Panc1 (cell line): Measurements from ENCODE around the gene CACNA1G. TPM values are rescaled to one million over a fixed set of nuclear protein-coding genes. Genes with fewer than 3 reads are reported as not detected.

ENCODE experiments used
- ATAC-seq: fragments of 200-7000 bp; cut with Tn5 transposase; 2 replicates; pipeline ENCODE4 v1.9.1; 2020; ENCODE audit warnings: mild to moderate bottlenecking, moderate library complexity
- BruUV-seq: library from RNA; stranded (reverse); fragments of 400-500 nt; replicated peaks from 2 replicates; lab custom pipeline; 2021; lab: Mats Ljungman, UMichigan
- CTCF ChIA-PET: fragments of 300-600 bp; sonication (Branson Sonifier 250); formaldehyde crosslinking; loops from one replicate; lab custom pipeline; 2022; ENCODE audit warnings: antibody characterized with exemption; lab: Charles Lee
- POLR2A ChIA-PET: fragments of 300-600 bp; sonication (Branson Sonifier 250); formaldehyde crosslinking; loops from one replicate; lab custom pipeline; 2022; ENCODE audit warnings: antibody characterized with exemption; lab: Charles Lee
- DNase-seq: peaks from one replicate; pipeline ENCODE4 v3.0.0-alpha.2; 2010; ENCODE audit warnings: low read depth, low spot score
- H3K27ac ChIP-seq: 2 replicates; pipeline ENCODE4 v1.5.1; 2011; ENCODE audit warnings: mild to moderate bottlenecking, low read length, inconsistent platforms
- H3K27me3 ChIP-seq: fragments of 200-500 bp; sonication (Bioruptor generic); 2 replicates; pipeline ENCODE4 v1.6.0; 2014; ENCODE audit warnings: low read length, inconsistent platforms; ENCODE audit not compliant: control insufficient read depth, insufficient read depth
- H3K36me3 ChIP-seq: fragments of 200-500 bp; sonication (Bioruptor generic); 2 replicates; pipeline ENCODE4 v1.5.1; 2014; ENCODE audit warnings: inconsistent platforms, mild to moderate bottlenecking, low read length, moderate library complexity; ENCODE audit not compliant: control insufficient read depth, insufficient read depth
- H3K4me1 ChIP-seq: 2 replicates; pipeline ENCODE4 v1.5.1; 2011; ENCODE audit warnings: inconsistent platforms, mild to moderate bottlenecking, low read length, moderate library complexity; ENCODE audit not compliant: control insufficient read depth, insufficient read depth
- H3K4me3 ChIP-seq, 2 experiments: 2 replicates each; pipeline ENCODE4 v1.5.1; 2011 to 2012; ENCODE audit warnings: low read depth in 2 of 2, low read length in 2 of 2, mild to moderate bottlenecking in 2 of 2, inconsistent platforms in 1 of 2, moderate library complexity in 1 of 2
- H3K9me3 ChIP-seq: fragments of 200-500 bp; sonication (Bioruptor generic); 2 replicates; pipeline ENCODE4 v1.5.1; 2014; ENCODE audit warnings: low read depth, mild to moderate bottlenecking, inconsistent platforms, low read length, moderate library complexity; ENCODE audit not compliant: control insufficient read depth, insufficient read depth
- POLR2AphosphoS5 ChIP-seq: IDR thresholded peaks from 2 replicates; pipeline ENCODE4 v1.6.1; 2012; ENCODE audit warnings: mild to moderate bottlenecking, low read depth, low read length, moderate library complexity
- REST ChIP-seq, 2 experiments: IDR thresholded peaks; 2 replicates each; pipeline ENCODE4 v1.6.1; 2011 to 2012; ENCODE audit warnings: low read depth in 2 of 2, control low read depth in 1 of 2, low read length in 1 of 2, mild to moderate bottlenecking in 1 of 2, moderate library complexity in 1 of 2; ENCODE audit not compliant: insufficient read depth in 1 of 2
- SIN3A ChIP-seq: IDR thresholded peaks from 2 replicates; pipeline ENCODE4 v1.6.1; 2012; ENCODE audit warnings: low read depth, mild to moderate bottlenecking, low read length, moderate library complexity, borderline replicate concordance; ENCODE audit not compliant: insufficient read depth
- TCF7L2 ChIP-seq: IDR thresholded peaks from 2 replicates; pipeline ENCODE4 v1.6.1; 2011; ENCODE audit warnings: mild to moderate bottlenecking, low read depth, low read length, inconsistent platforms
- in situ Hi-C: cut with HindIII; loops from 2 replicates; pipeline ENCODE4 v1.10.0; 2016; ENCODE audit warnings: low sequenced_read_pairs, low pct_unique_long_range_greater_than_20kb
- intact Hi-C: fragments of 100-400 bp; cut with micrococcal nuclease; formaldehyde crosslinking; loops from one replicate; pipeline ENCODE4 v1.10.0; 2022; ENCODE audit not compliant: unreplicated experiment
- total RNA-seq: library from RNA; stranded (reverse); gene quantifications from one replicate; pipeline ENCODE4 v1.2.1, GENCODE V29; 2021; ENCODE audit not compliant: unreplicated experiment
- TF ChIP-seq, protein P1 (sequence below): fragments of 450-650 bp; IDR thresholded peaks from 2 replicates; pipeline ENCODE4 v1.5.1; 2017; ENCODE audit warnings: mild to moderate bottlenecking

CACNA1G gene
- total RNA-seq, 1 experiment from 2014 or later, result 10.0 TPM

DNA sequence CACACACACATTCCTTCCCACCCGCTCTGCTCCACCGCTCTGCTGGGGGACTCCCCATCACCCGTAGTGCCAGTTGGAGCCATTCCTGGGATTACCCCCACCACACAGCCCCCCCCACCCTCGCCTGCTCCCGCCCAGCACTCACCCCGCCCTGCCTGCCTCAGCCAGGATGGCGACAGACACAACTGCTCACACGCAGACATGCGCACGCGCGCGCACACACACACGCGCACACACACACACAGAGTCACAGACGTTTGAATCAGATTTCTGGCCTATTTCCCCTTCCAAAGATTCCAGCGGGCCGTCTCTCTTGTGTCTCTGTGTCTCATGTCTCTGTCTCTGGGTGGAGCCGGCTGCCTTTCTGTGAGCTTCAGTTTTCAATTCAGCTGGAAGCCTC is 4.4 kb downstream of the CACNA1G start:
- intact Hi-C loops, result no loop called here
- Histone ChIP-seq H3K4me3 (no peak overlapping the region), H3K27me3 (no peaks in the 10 kb centered on the region; the same call in 1 of the 2 replicates), H3K9me3 (no peaks in the 10 kb centered on the region), H3K4me1 (peaks cover 16% of the 10 kb centered on the region), H3K36me3 (no peaks in the 10 kb centered on the region), H3K27ac (no peak overlapping the region)
- in situ Hi-C loops, result no loop called here
- TF ChIP-seq SIN3A (no peak), POLR2AphosphoS5 (no peak), REST (IDR thresholded peaks at IDR 0.05; ENCODE audit: insufficient read depth in 1 of 2, low read depth in 2 of 2, low read length in 1 of 2) (no peak)
- TF ChIP-seq, protein P1, sequence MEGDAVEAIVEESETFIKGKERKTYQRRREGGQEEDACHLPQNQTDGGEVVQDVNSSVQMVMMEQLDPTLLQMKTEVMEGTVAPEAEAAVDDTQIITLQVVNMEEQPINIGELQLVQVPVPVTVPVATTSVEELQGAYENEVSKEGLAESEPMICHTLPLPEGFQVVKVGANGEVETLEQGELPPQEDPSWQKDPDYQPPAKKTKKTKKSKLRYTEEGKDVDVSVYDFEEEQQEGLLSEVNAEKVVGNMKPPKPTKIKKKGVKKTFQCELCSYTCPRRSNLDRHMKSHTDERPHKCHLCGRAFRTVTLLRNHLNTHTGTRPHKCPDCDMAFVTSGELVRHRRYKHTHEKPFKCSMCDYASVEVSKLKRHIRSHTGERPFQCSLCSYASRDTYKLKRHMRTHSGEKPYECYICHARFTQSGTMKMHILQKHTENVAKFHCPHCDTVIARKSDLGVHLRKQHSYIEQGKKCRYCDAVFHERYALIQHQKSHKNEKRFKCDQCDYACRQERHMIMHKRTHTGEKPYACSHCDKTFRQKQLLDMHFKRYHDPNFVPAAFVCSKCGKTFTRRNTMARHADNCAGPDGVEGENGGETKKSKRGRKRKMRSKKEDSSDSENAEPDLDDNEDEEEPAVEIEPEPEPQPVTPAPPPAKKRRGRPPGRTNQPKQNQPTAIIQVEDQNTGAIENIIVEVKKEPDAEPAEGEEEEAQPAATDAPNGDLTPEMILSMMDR, result no peak
- BruUV-seq, result no TSS peak
- CTCF ChIA-PET, result no interaction called here
- DNase-seq, result no peak
- POLR2A ChIA-PET, result no interaction called here
- no peak for ATAC-seq

GRCh38 chr17:50565402-50566350 is 5.2 kb downstream of the CACNA1G start:
- no peak for ATAC-seq
- Histone ChIP-seq H3K27ac (no peak overlapping the region), H3K4me3 (no peak overlapping the region), H3K4me1 (peaks cover 16% of the 10 kb centered on the region), H3K36me3 (no peaks in the 10 kb centered on the region), H3K9me3 (no peaks in the 10 kb centered on the region), H3K27me3 (no peaks in the 10 kb centered on the region; the same call in 1 of the 2 replicates)
- no peak for DNase-seq
- BruUV-seq, result no TSS peak
- ChIA-PET CTCF (no interaction called here), POLR2A (interaction anchor here (0.6 kb wide), 1 partner anchor 366 kb away, joined by 3 read pairs; no protein-coding TSS in a partner anchor)
- intact Hi-C loops, result no loop called here
- in situ Hi-C loops, result no loop called here
- TF ChIP-seq REST (IDR thresholded peaks at IDR 0.05; ENCODE audit: insufficient read depth in 1 of 2, low read depth in 2 of 2, low read length in 1 of 2) (no peak), POLR2AphosphoS5 (no peak), SIN3A (no peak), TCF7L2 (no peak)
- TF ChIP-seq, protein P1, result no peak
